ENCODE data around the gene COL8A2. TPM values are rescaled to one million over a fixed set of nuclear protein-coding genes. Genes with fewer than 3 reads are reported as not detected.
"Not testable (repeated sequence)": the region's sequence is repeated elsewhere in the genome, so short reads cannot be mapped to it uniquely, and the experiment has no call there.

Gene COL8A2
- total RNA-seq, 2 donors from 2014 or later: 7.9 to 10.7 TPM

DNA sequence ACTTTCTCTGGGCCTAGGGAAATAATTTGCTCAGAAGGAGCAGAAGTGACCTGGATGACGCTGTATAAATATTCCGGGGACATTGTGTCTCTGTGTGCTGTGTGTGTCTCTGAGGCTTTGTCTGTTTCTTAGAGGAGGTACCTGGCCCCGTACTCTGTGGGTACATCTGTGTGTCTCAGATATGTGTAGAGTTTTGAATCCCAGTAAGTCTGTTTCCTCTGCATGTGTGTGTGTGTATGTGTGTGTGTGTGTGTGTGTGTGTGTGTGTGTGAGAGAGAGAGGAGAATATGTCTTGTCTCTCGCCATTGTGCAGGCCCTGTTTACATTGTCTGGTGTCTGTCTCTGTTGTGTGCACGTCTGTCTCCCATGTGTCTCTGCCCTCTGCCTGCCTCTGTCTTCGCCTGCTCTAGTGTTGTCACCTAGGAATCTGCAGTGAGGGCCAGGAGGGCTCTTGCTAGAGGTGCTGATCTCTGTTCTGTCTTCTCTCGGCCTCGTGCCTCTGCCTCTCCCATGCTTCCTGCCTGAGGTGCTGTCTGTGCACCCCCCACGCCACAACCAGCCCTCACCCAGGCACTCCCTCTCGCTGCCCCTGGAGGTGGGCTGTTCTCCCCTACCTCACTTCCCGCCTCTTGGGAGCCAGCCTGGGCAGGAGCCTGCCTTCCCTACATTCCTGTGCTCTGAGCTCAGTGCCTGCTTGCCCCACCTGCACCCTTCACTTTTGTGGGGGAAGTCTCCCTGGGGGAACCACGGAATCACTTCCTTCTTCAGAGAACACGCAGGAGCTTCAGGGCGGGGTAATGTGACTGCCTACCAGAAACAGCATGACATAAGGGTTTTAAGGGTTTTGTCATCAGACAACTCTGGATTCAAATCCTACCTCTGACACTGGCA lies 36.9 kb upstream of the COL8A2 start:
- peak; percentile 73 for DNase-seq (ENCODE audit: low spot score)
- H3K4me3 ChIP-seq: peak overlapping the region in 1 of 2 donors; percentile 3
- TF ChIP-seq POLR2AphosphoS5 (IDR thresholded peaks at IDR 0.05) (peak; percentile 80), POLR2A (IDR thresholded peaks at IDR 0.05) (peak; percentile 52), CTCF (IDR thresholded peaks at IDR 0.05) (no peak)
- WGBS: 10% methylated on average over 14 of the region's 14 CpGs
- peak overlapping the region; percentile 85 to 100 for H3K27ac ChIP-seq
- H3K36me3 ChIP-seq: no peaks in the 10 kb centered on the region
- no peaks in the 10 kb centered on the region for H3K27me3 ChIP-seq (replicated peaks; ENCODE audit: insufficient read depth)
- H3K9me3 ChIP-seq: no peaks in the 10 kb centered on the region
- intact Hi-C loops (cut with DNase I): no loop called here
- peaks cover 61% of the 10 kb centered on the region for H3K4me1 ChIP-seq (replicated peaks)

GRCh38 chr1:36160949-36161485 lies 36.0 kb upstream of the COL8A2 start:
- intact Hi-C loops (cut with DNase I): no loop called here
- Histone ChIP-seq H3K4me3 (peak overlapping the region; percentile 0 to 3), H3K36me3 (no peaks in the 10 kb centered on the region), H3K9me3 (no peaks in the 10 kb centered on the region), H3K4me1 (replicated peaks) (peaks cover 61% of the 10 kb centered on the region), H3K27ac (peak overlapping the region; percentile 85 to 100), H3K27me3 (replicated peaks; ENCODE audit: insufficient read depth) (no peaks in the 10 kb centered on the region)
- DNase-seq (ENCODE audit: low spot score): no peak
- 11% methylated on average over 12 of the region's 12 CpGs for WGBS
- TF ChIP-seq CTCF (IDR thresholded peaks at IDR 0.05) (peak in 2 of 4 experiments; percentile 12 to 15), POLR2AphosphoS5 (IDR thresholded peaks at IDR 0.05) (peak; percentile 12), POLR2A (IDR thresholded peaks at IDR 0.05) (no peak)

GRCh38 chr1:36160388-36160948 lies 35.4 kb upstream of the COL8A2 start:
- WGBS: 61% methylated on average over 4 of the region's 4 CpGs

GRCh38 chr1:36159614-36160387 lies 34.8 kb upstream of the COL8A2 start:
- Histone ChIP-seq H3K4me1 (replicated peaks) (peaks cover 67% of the 10 kb centered on the region), H3K9me3 (no peaks in the 10 kb centered on the region), H3K27me3 (replicated peaks; ENCODE audit: insufficient read depth) (no peaks in the 10 kb centered on the region), H3K4me3 (no peak overlapping the region), H3K27ac (peak overlapping the region; percentile 85 to 100), H3K36me3 (no peaks in the 10 kb centered on the region)
- 85% methylated on average over 10 of the region's 10 CpGs for WGBS
- no peak for DNase-seq (ENCODE audit: low spot score)
- intact Hi-C loops (cut with DNase I): loop anchor here (5.0 kb wide), 1 partner anchor 228 kb away; the partner anchor contains the start of gene STK40
- TF ChIP-seq POLR2AphosphoS5 (IDR thresholded peaks at IDR 0.05) (no peak), POLR2A (IDR thresholded peaks at IDR 0.05) (no peak), CTCF (IDR thresholded peaks at IDR 0.05) (no peak)

More at GRCh38 chr1:36160388-36160948, 35.4 kb upstream of the COL8A2 start:
- no peak for DNase-seq (ENCODE audit: low spot score)
- no peaks in the 10 kb centered on the region for H3K9me3 ChIP-seq
- H3K27me3 ChIP-seq (replicated peaks; ENCODE audit: insufficient read depth): no peaks in the 10 kb centered on the region
- H3K27ac ChIP-seq: peak overlapping the region; percentile 85 to 100
- intact Hi-C loops (cut with DNase I): no loop called here
- peaks cover 61% of the 10 kb centered on the region for H3K4me1 ChIP-seq (replicated peaks)
- H3K4me3 ChIP-seq: peak overlapping the region in 1 of 2 donors; percentile 0
- H3K36me3 ChIP-seq: no peaks in the 10 kb centered on the region
- TF ChIP-seq CTCF (IDR thresholded peaks at IDR 0.05): no peak
- no peak for TF ChIP-seq POLR2A (IDR thresholded peaks at IDR 0.05)
- TF ChIP-seq POLR2AphosphoS5 (IDR thresholded peaks at IDR 0.05): no peak

- WGBS: 89% methylated on average over 10 of the region's 10 CpGs
- Histone ChIP-seq H3K4me1 (replicated peaks) (peaks cover 64% of the 10 kb centered on the region), H3K27ac (peak overlapping the region; percentile 99 to 100)
- H3K36me3 ChIP-seq; H3K9me3 ChIP-seq; H3K27me3 ChIP-seq (replicated peaks; ENCODE audit: insufficient read depth); DNase-seq (ENCODE audit: low spot score); H3K4me3 ChIP-seq: not testable (repeated sequence)
- intact Hi-C loops (cut with DNase I): loop anchor here (5.0 kb wide), 1 partner anchor 228 kb away; the partner anchor contains the start of gene STK40
These were observed 33.8 kb upstream of the COL8A2 start for GRCh38 chr1:36158827-36159252.

All from prostate gland (tissue), 2 donors.